H9 (cell line): ENCODE measurements around the gene SLFN5. TPM values are rescaled to one million over a fixed set of nuclear protein-coding genes. Genes with fewer than 3 reads are reported as not detected.

Experiments used
- DNase-seq: peaks from one replicate; pipeline ENCODE4 v3.0.0-alpha.2; 2017
- H2AFZ ChIP-seq: one replicate; pipeline ENCODE4 v1.6.1; 2013; ENCODE audit warnings: mild to moderate bottlenecking, low read length, control low read depth, moderate library complexity
- H2AK5ac ChIP-seq: 2 replicates; pipeline ENCODE4 v1.6.1; 2013; ENCODE audit warnings: low read length, control low read depth, mixed read lengths; ENCODE audit not compliant: insufficient read length
- H2BK120ac ChIP-seq: one replicate; pipeline ENCODE4 v1.6.1; 2013; ENCODE audit warnings: low read depth, mild to moderate bottlenecking, low read length, control low read depth, inconsistent platforms; ENCODE audit not compliant: poor library complexity, severe bottlenecking
- H2BK12ac ChIP-seq: 2 replicates; pipeline ENCODE4 v1.6.1; 2013; ENCODE audit warnings: low read length, control low read depth, mixed read lengths, low read depth; ENCODE audit not compliant: insufficient read length
- H2BK15ac ChIP-seq: 2 replicates; pipeline ENCODE4 v1.6.1; 2013; ENCODE audit warnings: low read depth, low read length, control low read depth
- H2BK20ac ChIP-seq: one replicate; pipeline ENCODE4 v1.6.1; 2013; ENCODE audit warnings: low read depth, mild to moderate bottlenecking, low read length, control low read depth, inconsistent platforms; ENCODE audit not compliant: poor library complexity, severe bottlenecking
- H2BK5ac ChIP-seq: 2 replicates; pipeline ENCODE4 v1.6.1; 2013; ENCODE audit warnings: low read length, control low read depth, mixed read lengths; ENCODE audit not compliant: insufficient read length
- H3K14ac ChIP-seq: 2 replicates; pipeline ENCODE4 v1.6.1; 2013; ENCODE audit warnings: low read length, control low read depth; ENCODE audit not compliant: insufficient read depth
- H3K18ac ChIP-seq: 2 replicates; pipeline ENCODE4 v1.6.1; 2013; ENCODE audit warnings: low read depth, mild to moderate bottlenecking, mixed read lengths, low read length, control low read depth; ENCODE audit not compliant: insufficient read length
- H3K23ac ChIP-seq: 2 replicates; pipeline ENCODE4 v1.6.1; 2013; ENCODE audit warnings: low read length, control low read depth, mixed read lengths, low read depth; ENCODE audit not compliant: insufficient read length
- H3K23me2 ChIP-seq: 2 replicates; pipeline ENCODE4 v1.6.1; 2013; ENCODE audit warnings: low read depth, mild to moderate bottlenecking, mixed read lengths, low read length, control low read depth; ENCODE audit not compliant: insufficient read length, poor library complexity, severe bottlenecking
- H3K27ac ChIP-seq: 2 replicates; pipeline ENCODE4 v1.5.1; 2013; ENCODE audit warnings: low read length, control low read depth, mixed read lengths, low read depth; ENCODE audit not compliant: insufficient read length
- H3K27me3 ChIP-seq: 2 replicates; pipeline ENCODE4 v1.6.1; 2013; ENCODE audit warnings: low read length, control low read depth, inconsistent platforms; ENCODE audit not compliant: insufficient read depth
- H3K4ac ChIP-seq: 2 replicates; pipeline ENCODE4 v1.6.1; 2013; ENCODE audit warnings: low read depth, mild to moderate bottlenecking, control low read depth, inconsistent platforms, low read length, moderate library complexity
- H3K4me1 ChIP-seq: 2 replicates; pipeline ENCODE4 v1.6.1; 2013; ENCODE audit warnings: low read length, control low read depth, inconsistent platforms; ENCODE audit not compliant: insufficient read depth
- H3K4me2 ChIP-seq: 2 replicates; pipeline ENCODE4 v1.6.1; 2013; ENCODE audit warnings: low read length, control low read depth, mixed read lengths; ENCODE audit not compliant: insufficient read length, insufficient read depth
- H3K56ac ChIP-seq: 2 replicates; pipeline ENCODE4 v1.6.1; 2013; ENCODE audit warnings: low read depth, mild to moderate bottlenecking, mixed read lengths, low read length, control low read depth; ENCODE audit not compliant: insufficient read length
- H3K79me1 ChIP-seq: 2 replicates; pipeline ENCODE4 v1.6.1; 2013; ENCODE audit warnings: low read depth, mild to moderate bottlenecking, moderate library complexity, low read length, control low read depth, inconsistent platforms; ENCODE audit not compliant: insufficient read depth, poor library complexity, severe bottlenecking
- H3K79me2 ChIP-seq: 2 replicates; pipeline ENCODE4 v1.6.1; 2013; ENCODE audit warnings: low read length, control low read depth, inconsistent platforms; ENCODE audit not compliant: insufficient read depth
- H3K9ac ChIP-seq: 2 replicates; pipeline ENCODE4 v1.6.1; 2013; ENCODE audit warnings: low read length, control low read depth, mixed read lengths; ENCODE audit not compliant: insufficient read length; ENCODE audit errors: extremely low read depth
- H3K9me3 ChIP-seq: one replicate; pipeline ENCODE4 v1.6.1; 2013; ENCODE audit warnings: low read depth, low read length, inconsistent platforms; ENCODE audit not compliant: control insufficient read depth
- H3T11ph ChIP-seq: one replicate; pipeline ENCODE4 v1.6.1; 2013; ENCODE audit warnings: mild to moderate bottlenecking, low read length, control low read depth, inconsistent platforms
- H4K20me1 ChIP-seq: one replicate; pipeline ENCODE4 v1.6.1; 2013; ENCODE audit not compliant: control insufficient read depth, insufficient read length, insufficient read depth
- H4K5ac ChIP-seq: 2 replicates; pipeline ENCODE4 v1.6.1; 2013; ENCODE audit warnings: low read depth, mild to moderate bottlenecking, mixed read lengths, low read length, control low read depth; ENCODE audit not compliant: insufficient read length
- H4K8ac ChIP-seq: replicated peaks from 2 replicates; pipeline ENCODE4 v1.6.1; 2013; ENCODE audit warnings: low read length, control low read depth, mixed read lengths, low read depth; ENCODE audit not compliant: insufficient read length
- H4K91ac ChIP-seq: 2 replicates; pipeline ENCODE4 v1.6.1; 2013; ENCODE audit warnings: low read depth, mild to moderate bottlenecking, moderate library complexity, mixed read lengths, low read length, control low read depth; ENCODE audit not compliant: insufficient read length
- H3K27ac Mint-ChIP-seq, 3 experiments: 2 replicates in 2 of 3; 3 replicates in 1 of 3; pipeline ENCODE4 v1.8.0; 2020 to 2021; ENCODE audit warnings: mixed read lengths in 3 of 3, mild to moderate bottlenecking in 1 of 3, moderate library complexity in 1 of 3
- H3K27me3 Mint-ChIP-seq: 2 replicates; pipeline ENCODE4 v1.8.0; 2021; ENCODE audit warnings: low read depth, mild to moderate bottlenecking, moderate library complexity, mixed read lengths
- H3K36me3 Mint-ChIP-seq, 3 experiments: 2 replicates in 2 of 3; 3 replicates in 1 of 3; pipeline ENCODE4 v1.8.0; 2020 to 2021; ENCODE audit warnings: low read depth in 3 of 3, mixed read lengths in 3 of 3; ENCODE audit not compliant: insufficient read depth in 1 of 3
- H3K4me1 Mint-ChIP-seq, 2 experiments: 2 replicates each; pipeline ENCODE4 v1.8.0; 2020; ENCODE audit warnings: mixed read lengths in 2 of 2
- H3K4me3 Mint-ChIP-seq, 2 experiments: 2 replicates in 1 of 2; 3 replicates in 1 of 2; pipeline ENCODE4 v1.8.0; 2020 to 2021; ENCODE audit warnings: mild to moderate bottlenecking in 2 of 2, mixed read lengths in 2 of 2, moderate library complexity in 1 of 2
- H3K9me3 Mint-ChIP-seq, 2 experiments: 2 replicates in 1 of 2; 3 replicates in 1 of 2; pipeline ENCODE4 v1.8.0; 2020; ENCODE audit warnings: mild to moderate bottlenecking in 2 of 2, mixed read lengths in 2 of 2, moderate library complexity in 1 of 2
- CTCF ChIP-seq: fragments of 200-600 bp; sonication (generic); conservative IDR thresholded peaks from 3 replicates; pipeline ENCODE4 v1.8.0; 2021; ENCODE audit warnings: antibody characterized with exemption, mild to moderate bottlenecking
- total RNA-seq: library from RNA; stranded (reverse); gene quantifications from 2 replicates; pipeline ENCODE4 v1.2.1, GENCODE V29; 2021

The SLFN5 gene
- total RNA-seq, 1 experiment from 2014 or later: 2.9 TPM

GRCh38 chr17:35298639-35299038 lies 55.8 kb downstream of the SLFN5 start:
- H3K23me2 ChIP-seq: no peaks in the 10 kb centered on the region
- no peak overlapping the region for H3K27ac Mint-ChIP-seq
- H3K4me1 ChIP-seq: no peaks in the 10 kb centered on the region
- DNase-seq: no peak
- no peaks in the 10 kb centered on the region for H4K20me1 ChIP-seq
- H3K9me3 Mint-ChIP-seq: peaks cover 63 to 72% of the 10 kb centered on the region in 2 experiments
- H3K79me2 ChIP-seq: no peaks in the 10 kb centered on the region
- H3K27me3 Mint-ChIP-seq: peaks cover 24% of the 10 kb centered on the region
- H2BK12ac ChIP-seq: no peak overlapping the region
- no peak overlapping the region for H2BK20ac ChIP-seq
- H3K4me3 Mint-ChIP-seq: no peak overlapping the region
- no peak overlapping the region for H3K9ac ChIP-seq
- H3K56ac ChIP-seq: no peak overlapping the region
- H3K23ac ChIP-seq: no peak overlapping the region
- H3K18ac ChIP-seq: no peak overlapping the region
- no peak overlapping the region for H3T11ph ChIP-seq
- no peaks in the 10 kb centered on the region for H3K79me1 ChIP-seq
- H3K27me3 ChIP-seq: no peaks in the 10 kb centered on the region
- no peak overlapping the region for H4K91ac ChIP-seq
- no peak overlapping the region for H3K4me2 ChIP-seq
- H3K4me1 Mint-ChIP-seq: no peaks in the 10 kb centered on the region
- no peak overlapping the region for H4K5ac ChIP-seq
- H3K14ac ChIP-seq: no peak overlapping the region
- H3K36me3 Mint-ChIP-seq: peaks cover 2 to 38% (median 26%) of the 10 kb centered on the region in 3 experiments; a peak in 5 of 7 replicates
- H2BK120ac ChIP-seq: no peak overlapping the region
- H2BK5ac ChIP-seq: no peak overlapping the region
- no peak for TF ChIP-seq CTCF
- no peak overlapping the region for H2AK5ac ChIP-seq
- H3K27ac ChIP-seq: no peak overlapping the region
- H3K4ac ChIP-seq: no peak overlapping the region
- no peak overlapping the region for H4K8ac ChIP-seq
- H2BK15ac ChIP-seq: no peak overlapping the region
- H3K9me3 ChIP-seq: peaks cover 17% of the 10 kb centered on the region
- H2AFZ ChIP-seq: no peak overlapping the region
